GM13976 (cell line): ENCODE results near the gene OMA1.

Experiments
- DNase-seq: peaks from one replicate; pipeline ENCODE4 v3.0.0; 2012; ENCODE audit warnings: low spot score
- in situ Hi-C: fragments of 300-500 bp; cut with MboI; formaldehyde crosslinking; loops from one replicate; pipeline ENCODE4 v1.12.0; 2022; ENCODE audit warnings: low sequenced_read_pairs, mixed read lengths, inconsistent platforms; ENCODE audit not compliant: unreplicated experiment
- TF ChIP-seq, protein P1 (sequence below): IDR thresholded peaks from 2 replicates; pipeline ENCODE4 v1.5.1; 2012; ENCODE audit warnings: borderline replicate concordance, mild to moderate bottlenecking; ENCODE audit not compliant: insufficient read depth; ENCODE audit errors: extremely low read depth, missing control alignments, control extremely low read depth

Gene OMA1

DNA sequence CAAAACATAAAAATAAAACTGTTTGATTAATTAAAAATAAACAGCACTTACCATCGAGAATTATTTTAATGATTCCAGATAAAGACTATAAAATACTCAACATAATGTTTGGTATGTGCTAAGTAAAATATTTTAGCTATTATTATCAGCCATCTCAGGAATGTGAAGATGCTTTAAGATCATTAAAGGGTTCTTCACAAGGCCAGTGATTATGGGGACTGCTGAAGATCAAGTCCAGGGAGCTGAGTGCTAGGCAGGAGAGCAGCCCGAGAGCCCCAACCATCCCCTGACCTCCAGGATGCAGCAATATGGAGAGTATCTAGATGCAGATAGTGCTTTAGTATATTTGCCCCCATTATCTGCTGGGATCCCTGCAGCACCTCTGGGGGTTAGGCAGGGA is 35.1 kb upstream of the OMA1 start:
- TF ChIP-seq, protein P1, sequence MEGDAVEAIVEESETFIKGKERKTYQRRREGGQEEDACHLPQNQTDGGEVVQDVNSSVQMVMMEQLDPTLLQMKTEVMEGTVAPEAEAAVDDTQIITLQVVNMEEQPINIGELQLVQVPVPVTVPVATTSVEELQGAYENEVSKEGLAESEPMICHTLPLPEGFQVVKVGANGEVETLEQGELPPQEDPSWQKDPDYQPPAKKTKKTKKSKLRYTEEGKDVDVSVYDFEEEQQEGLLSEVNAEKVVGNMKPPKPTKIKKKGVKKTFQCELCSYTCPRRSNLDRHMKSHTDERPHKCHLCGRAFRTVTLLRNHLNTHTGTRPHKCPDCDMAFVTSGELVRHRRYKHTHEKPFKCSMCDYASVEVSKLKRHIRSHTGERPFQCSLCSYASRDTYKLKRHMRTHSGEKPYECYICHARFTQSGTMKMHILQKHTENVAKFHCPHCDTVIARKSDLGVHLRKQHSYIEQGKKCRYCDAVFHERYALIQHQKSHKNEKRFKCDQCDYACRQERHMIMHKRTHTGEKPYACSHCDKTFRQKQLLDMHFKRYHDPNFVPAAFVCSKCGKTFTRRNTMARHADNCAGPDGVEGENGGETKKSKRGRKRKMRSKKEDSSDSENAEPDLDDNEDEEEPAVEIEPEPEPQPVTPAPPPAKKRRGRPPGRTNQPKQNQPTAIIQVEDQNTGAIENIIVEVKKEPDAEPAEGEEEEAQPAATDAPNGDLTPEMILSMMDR = no peak
- in situ Hi-C loops = no loop called here
- no peak for DNase-seq

DNA sequence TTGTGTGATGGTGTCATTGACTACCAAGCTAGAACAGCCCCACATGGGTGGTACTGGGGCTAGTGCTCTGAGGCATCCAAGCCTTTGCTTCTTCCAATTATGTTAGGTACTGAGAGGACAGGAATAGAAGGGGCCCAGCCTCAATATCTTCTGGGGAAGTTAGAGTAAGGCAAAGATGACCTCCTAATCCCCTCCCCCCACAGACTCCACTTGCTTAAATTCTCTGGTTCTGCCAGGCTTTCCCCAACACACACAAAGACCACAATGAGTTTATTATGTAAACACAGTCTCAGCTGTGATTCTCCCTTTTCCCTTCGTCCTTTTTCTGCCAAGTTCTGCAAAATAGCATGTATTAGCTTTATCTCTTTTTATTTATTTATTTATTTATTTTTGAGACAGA is 33.7 kb upstream of the OMA1 start:
- no peak for DNase-seq
- TF ChIP-seq, protein P1 = no peak
- in situ Hi-C loops = no loop called here

DNA sequence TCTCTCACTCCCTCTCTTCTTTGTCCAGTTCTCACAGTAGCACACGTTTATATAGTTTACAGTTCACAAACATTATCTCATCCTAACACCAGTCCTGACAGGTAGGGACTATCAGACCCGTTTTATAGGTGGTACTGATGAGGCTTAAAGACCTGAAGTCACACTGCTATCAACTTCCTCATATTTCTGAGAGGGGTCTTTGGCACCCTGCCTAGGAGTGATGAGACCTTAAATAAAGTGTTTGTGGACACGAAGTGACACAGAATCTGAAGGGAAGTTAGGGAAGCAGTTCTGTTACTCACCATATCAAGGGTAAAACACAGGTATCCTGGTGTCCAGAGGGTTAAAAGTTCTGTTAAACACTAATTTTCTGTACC is 31.1 kb upstream of the OMA1 start:
- TF ChIP-seq, protein P1 = no peak
- no peak for DNase-seq
- in situ Hi-C loops = no loop called here

DNA sequence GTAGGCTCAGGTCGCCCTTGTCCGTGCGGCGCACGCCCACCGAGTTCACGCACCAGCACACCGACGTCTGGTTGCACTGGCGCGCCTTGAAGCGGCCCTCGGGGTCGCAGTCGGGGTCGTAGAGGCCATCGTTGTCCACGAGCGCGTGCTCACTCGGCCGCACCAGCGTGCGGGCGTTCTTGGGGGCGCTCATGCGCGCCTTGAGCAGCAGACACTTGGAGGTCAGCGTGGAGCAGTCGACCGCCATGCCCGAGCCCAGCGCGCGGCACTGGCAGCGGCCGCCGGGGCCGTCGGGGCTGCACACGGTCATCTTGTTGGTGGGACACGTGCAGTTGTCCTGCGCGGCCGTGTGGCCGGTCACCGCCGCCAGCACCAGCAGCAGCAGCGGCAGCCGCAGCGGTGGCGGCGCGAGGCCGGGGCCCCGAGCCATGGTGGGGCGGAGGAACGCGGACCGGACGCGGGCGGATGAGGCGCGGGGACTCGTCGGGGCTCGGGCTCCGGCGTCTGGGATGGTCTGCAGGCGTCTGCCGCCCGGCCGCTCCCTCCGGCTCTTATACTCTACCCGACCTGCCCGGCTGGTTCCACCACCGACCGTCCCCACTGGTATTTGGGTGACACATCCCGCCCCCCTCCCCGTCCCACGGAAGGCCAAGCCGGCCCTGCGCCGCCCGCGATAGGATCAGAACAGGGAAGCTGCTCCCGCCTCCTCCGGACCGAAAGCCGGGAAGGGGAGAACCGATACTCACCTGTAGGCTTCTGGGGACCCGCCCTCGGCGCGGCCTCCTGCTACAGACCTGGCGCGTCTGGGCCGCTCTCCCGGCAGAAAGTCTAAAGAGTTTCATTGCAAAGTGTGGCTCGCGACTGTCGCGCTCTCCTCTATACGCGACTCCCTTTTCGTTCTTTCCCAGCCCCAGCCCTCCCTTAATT is 30.5 kb upstream of the OMA1 start, which contains the start of gene TACSTD2:
TACSTD2 (minus strand) TSS at position 526 of the 927 bp plus-strand sequence; CDS start at position 430, 96 bp downstream.
- peak; percentile 33 for DNase-seq
- in situ Hi-C loops = no loop called here
- TF ChIP-seq, protein P1 = no peak

DNA sequence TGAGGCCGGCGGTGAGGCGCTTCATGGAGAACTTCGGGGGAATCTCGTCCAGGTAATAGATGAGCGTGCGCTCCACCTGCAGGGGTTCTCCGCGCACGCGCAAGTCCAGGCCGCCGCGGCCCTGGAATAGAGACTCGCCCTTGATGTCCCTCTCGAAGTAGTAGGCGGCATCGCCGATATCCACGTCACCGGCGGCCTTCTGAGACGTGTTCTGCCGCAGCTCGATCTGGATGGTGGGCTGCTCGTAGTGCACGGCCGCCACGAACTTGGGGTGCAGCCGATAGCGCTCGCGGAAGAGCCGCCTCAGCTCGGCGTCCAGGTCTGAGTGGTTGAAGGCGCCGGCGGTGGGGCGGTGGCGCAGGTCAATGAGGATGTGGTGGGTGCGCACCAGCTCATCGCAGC is 29.8 kb upstream of the OMA1 start:
- TF ChIP-seq, protein P1 = no peak
- in situ Hi-C loops = no loop called here
- DNase-seq = peak; percentile 49

DNA sequence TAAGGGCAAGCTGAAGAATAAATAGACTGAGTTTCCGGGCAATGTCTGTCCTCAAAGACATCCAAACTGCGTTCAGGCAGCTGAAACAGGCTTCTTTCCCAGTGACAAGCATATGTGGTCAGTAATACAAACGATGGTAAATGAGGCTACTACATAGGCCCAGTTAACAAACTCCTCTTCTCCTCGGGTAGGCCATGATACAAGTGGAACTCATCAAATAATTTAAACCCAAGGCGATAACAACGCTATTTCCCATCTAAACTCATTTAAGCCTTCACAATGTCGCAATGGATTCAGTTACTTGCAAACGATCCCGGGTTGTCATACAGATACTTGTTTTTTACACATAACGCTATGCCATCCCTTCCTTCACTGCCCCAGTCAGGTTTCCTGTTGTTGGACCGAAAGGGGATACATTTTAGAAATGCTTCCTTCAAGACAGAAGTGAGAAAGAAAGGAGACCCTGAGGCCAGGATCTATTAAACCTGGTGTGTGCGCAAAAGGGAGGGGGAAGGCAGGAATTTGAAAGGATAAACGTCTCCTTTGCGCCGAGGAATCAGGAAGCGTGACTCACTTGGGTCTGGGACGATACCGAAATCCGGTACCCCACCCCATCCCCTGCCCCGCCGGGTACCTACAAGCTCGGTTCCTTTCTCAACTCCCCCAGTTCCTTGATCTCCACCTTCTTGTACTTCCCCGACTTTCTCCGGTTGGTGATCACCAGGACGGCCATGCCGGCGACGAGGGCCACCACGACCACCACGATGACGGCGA is 29.2 kb upstream of the OMA1 start:
- no peak for DNase-seq
- TF ChIP-seq, protein P1 = no peak
- in situ Hi-C loops = no loop called here
